ENCODE results near the gene DLGAP1.

Gene DLGAP1

DNA sequence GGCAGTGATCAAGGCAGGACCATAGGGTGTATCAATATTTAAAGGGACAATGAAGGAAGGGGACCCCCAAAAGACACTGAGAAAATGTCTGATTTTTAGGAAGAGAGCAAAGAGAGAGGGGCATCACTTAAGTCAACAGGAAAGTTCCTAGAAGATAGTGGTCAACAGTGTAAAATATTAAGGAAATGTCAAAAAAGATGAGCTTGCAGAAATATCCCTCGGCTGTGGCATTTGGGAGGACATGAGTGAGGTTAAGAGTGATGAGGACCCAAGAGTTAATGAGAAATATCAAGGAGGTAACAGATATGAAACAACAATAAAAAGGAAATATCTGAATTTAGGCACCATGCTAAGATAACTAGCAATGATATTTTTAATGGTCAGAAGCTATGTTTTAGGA, 665.6 kb downstream of the DLGAP1 start:
- TF ChIP-seq YY1 (IDR thresholded peaks at IDR 0.05; ENCODE audit: low read depth) (no peak), CEBPB (IDR thresholded peaks at IDR 0.05) (no peak), CREB1 (IDR thresholded peaks at IDR 0.05; ENCODE audit: low read depth) (no peak), EGR1 (IDR thresholded peaks at IDR 0.05) (no peak), FOXM1 (IDR thresholded peaks at IDR 0.05; ENCODE audit: borderline replicate concordance, low read depth) (no peak), EP300 (IDR thresholded peaks at IDR 0.05; ENCODE audit: borderline replicate concordance) (no peak), TAF1 (IDR thresholded peaks at IDR 0.05; ENCODE audit: low read depth) (no peak), TEAD4 (IDR thresholded peaks at IDR 0.05) (no peak), NFIC (IDR thresholded peaks at IDR 0.05) (no peak)
- TF ChIP-seq, protein P1, sequence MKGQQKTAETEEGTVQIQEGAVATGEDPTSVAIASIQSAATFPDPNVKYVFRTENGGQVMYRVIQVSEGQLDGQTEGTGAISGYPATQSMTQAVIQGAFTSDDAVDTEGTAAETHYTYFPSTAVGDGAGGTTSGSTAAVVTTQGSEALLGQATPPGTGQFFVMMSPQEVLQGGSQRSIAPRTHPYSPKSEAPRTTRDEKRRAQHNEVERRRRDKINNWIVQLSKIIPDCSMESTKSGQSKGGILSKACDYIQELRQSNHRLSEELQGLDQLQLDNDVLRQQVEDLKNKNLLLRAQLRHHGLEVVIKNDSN (IDR thresholded peaks at IDR 0.05) = no peak

GRCh38 chr18:3784949-3785348, 670.2 kb downstream of the DLGAP1 start:
- no peak for TF ChIP-seq MAX (IDR thresholded peaks at IDR 0.05)
- TF ChIP-seq NFIC (IDR thresholded peaks at IDR 0.05) = no peak
- TF ChIP-seq, protein P1 (IDR thresholded peaks at IDR 0.05) = no peak
- TF ChIP-seq TCF12 (IDR thresholded peaks at IDR 0.05; ENCODE audit: low read depth) = no peak
- TF ChIP-seq, protein P2, sequence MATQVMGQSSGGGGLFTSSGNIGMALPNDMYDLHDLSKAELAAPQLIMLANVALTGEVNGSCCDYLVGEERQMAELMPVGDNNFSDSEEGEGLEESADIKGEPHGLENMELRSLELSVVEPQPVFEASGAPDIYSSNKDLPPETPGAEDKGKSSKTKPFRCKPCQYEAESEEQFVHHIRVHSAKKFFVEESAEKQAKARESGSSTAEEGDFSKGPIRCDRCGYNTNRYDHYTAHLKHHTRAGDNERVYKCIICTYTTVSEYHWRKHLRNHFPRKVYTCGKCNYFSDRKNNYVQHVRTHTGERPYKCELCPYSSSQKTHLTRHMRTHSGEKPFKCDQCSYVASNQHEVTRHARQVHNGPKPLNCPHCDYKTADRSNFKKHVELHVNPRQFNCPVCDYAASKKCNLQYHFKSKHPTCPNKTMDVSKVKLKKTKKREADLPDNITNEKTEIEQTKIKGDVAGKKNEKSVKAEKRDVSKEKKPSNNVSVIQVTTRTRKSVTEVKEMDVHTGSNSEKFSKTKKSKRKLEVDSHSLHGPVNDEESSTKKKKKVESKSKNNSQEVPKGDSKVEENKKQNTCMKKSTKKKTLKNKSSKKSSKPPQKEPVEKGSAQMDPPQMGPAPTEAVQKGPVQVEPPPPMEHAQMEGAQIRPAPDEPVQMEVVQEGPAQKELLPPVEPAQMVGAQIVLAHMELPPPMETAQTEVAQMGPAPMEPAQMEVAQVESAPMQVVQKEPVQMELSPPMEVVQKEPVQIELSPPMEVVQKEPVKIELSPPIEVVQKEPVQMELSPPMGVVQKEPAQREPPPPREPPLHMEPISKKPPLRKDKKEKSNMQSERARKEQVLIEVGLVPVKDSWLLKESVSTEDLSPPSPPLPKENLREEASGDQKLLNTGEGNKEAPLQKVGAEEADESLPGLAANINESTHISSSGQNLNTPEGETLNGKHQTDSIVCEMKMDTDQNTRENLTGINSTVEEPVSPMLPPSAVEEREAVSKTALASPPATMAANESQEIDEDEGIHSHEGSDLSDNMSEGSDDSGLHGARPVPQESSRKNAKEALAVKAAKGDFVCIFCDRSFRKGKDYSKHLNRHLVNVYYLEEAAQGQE (IDR thresholded peaks at IDR 0.05; ENCODE audit: low read depth) = no peak
- no peak for TF ChIP-seq CREB1 (IDR thresholded peaks at IDR 0.05; ENCODE audit: low read depth)
- no peak for TF ChIP-seq YY1 (IDR thresholded peaks at IDR 0.05; ENCODE audit: low read depth)
- TF ChIP-seq CEBPB (IDR thresholded peaks at IDR 0.05) = no peak
- no peak for TF ChIP-seq FOXM1 (IDR thresholded peaks at IDR 0.05; ENCODE audit: borderline replicate concordance, low read depth)
- TF ChIP-seq TAF1 (IDR thresholded peaks at IDR 0.05; ENCODE audit: low read depth) = no peak
- TF ChIP-seq ZBTB7A (IDR thresholded peaks at IDR 0.05; ENCODE audit: low read depth) = no peak
- TF ChIP-seq TEAD4 (IDR thresholded peaks at IDR 0.05) = no peak
- no peak for TF ChIP-seq EGR1 (IDR thresholded peaks at IDR 0.05)
- TF ChIP-seq RAD21 (IDR thresholded peaks at IDR 0.05; ENCODE audit: low read depth) = no peak
- TF ChIP-seq EP300 (IDR thresholded peaks at IDR 0.05; ENCODE audit: borderline replicate concordance) = no peak

DNA sequence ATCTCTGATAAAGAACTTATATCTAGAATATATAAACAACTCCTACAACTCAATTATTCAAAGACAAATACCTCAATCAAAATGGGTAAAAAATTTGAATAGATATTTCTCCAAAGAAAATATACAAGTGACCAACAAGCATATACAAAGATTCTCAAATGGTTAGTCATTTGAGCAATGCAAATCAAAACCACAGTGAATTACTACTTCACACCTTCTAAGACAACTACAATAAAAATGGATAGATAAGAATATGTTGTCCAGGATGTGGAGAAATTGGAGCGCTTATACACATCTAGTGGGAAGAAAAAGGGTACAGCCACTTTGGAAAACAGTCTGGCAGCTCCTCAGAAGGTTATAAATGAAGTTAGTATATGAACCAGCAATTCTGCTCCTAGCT, 672.2 kb downstream of the DLGAP1 start:
- TF ChIP-seq RAD21 (IDR thresholded peaks at IDR 0.05; ENCODE audit: low read depth) (no peak), YY1 (IDR thresholded peaks at IDR 0.05; ENCODE audit: low read depth) (no peak), ZBTB7A (IDR thresholded peaks at IDR 0.05; ENCODE audit: low read depth) (no peak), NFIC (IDR thresholded peaks at IDR 0.05) (no peak), MAX (IDR thresholded peaks at IDR 0.05) (no peak), TEAD4 (IDR thresholded peaks at IDR 0.05) (no peak), TCF12 (IDR thresholded peaks at IDR 0.05; ENCODE audit: low read depth) (no peak), CREB1 (IDR thresholded peaks at IDR 0.05; ENCODE audit: low read depth) (no peak)

- TF ChIP-seq NFIC (IDR thresholded peaks at IDR 0.05) = no peak
- TF ChIP-seq RAD21 (IDR thresholded peaks at IDR 0.05; ENCODE audit: low read depth) = no peak
- no peak for TF ChIP-seq TEAD4 (IDR thresholded peaks at IDR 0.05)
- no peak for TF ChIP-seq MAX (IDR thresholded peaks at IDR 0.05)
- no peak for TF ChIP-seq TAF1 (IDR thresholded peaks at IDR 0.05; ENCODE audit: low read depth)
- TF ChIP-seq EGR1 (IDR thresholded peaks at IDR 0.05) = no peak
- TF ChIP-seq ZBTB7A (IDR thresholded peaks at IDR 0.05; ENCODE audit: low read depth) = no peak
- no peak for TF ChIP-seq FOXM1 (IDR thresholded peaks at IDR 0.05; ENCODE audit: borderline replicate concordance, low read depth)
- TF ChIP-seq, protein P1 (IDR thresholded peaks at IDR 0.05) = no peak
- TF ChIP-seq TCF12 (IDR thresholded peaks at IDR 0.05; ENCODE audit: low read depth) = no peak
- no peak for TF ChIP-seq YY1 (IDR thresholded peaks at IDR 0.05; ENCODE audit: low read depth)
- no peak for TF ChIP-seq CEBPB (IDR thresholded peaks at IDR 0.05)
- no peak for TF ChIP-seq EP300 (IDR thresholded peaks at IDR 0.05; ENCODE audit: borderline replicate concordance)
- TF ChIP-seq CREB1 (IDR thresholded peaks at IDR 0.05; ENCODE audit: low read depth) = no peak
- TF ChIP-seq, protein P2 (IDR thresholded peaks at IDR 0.05; ENCODE audit: low read depth) = no peak
Observed at GRCh38 chr18:3777719-3778118, 677.4 kb downstream of the DLGAP1 start.

DNA sequence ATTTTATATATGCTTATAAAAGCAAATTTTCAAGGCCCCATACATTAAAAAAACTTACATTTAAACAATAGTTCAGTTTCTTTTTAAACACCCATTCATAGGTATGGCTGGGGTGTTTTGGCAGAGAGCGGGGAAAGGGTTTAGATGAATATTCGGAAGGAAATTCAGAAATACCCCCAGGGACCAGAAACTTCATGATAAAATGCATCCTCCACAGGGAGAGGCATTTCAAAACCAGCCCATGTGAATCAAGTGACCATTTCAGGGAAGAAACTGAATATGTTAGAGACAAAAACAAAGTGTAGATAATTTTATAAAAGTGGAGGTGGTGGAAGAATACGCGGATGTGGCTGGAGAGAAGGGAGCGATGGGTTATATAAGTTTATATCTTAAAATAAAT, 678.0 kb downstream of the DLGAP1 start:
- TF ChIP-seq MAX (IDR thresholded peaks at IDR 0.05) = no peak

Data from Ishikawa (cell line).